Caco-2 (cell line): Measurements from ENCODE around the gene KRT37. TPM values are rescaled to one million over a fixed set of nuclear protein-coding genes. Genes with fewer than 3 reads are reported as not detected.

ENCODE experiments used
- BruUV-seq: library from RNA; stranded (reverse); fragments of 400-500 nt; replicated peaks from 2 replicates; lab custom pipeline; 2021; lab: Mats Ljungman, UMichigan
- CTCF ChIA-PET: fragments of 300-600 bp; sonication (Branson Sonifier 250); formaldehyde crosslinking; loops from one replicate; lab custom pipeline; 2022; ENCODE audit warnings: antibody characterized with exemption; lab: Charles Lee
- POLR2A ChIA-PET: fragments of 300-600 bp; sonication (Branson Sonifier 250); formaldehyde crosslinking; loops from one replicate; lab custom pipeline; 2022; ENCODE audit warnings: antibody characterized with exemption; lab: Charles Lee
- DNase-seq, 2 experiments: peaks; one replicate each; pipeline versions ENCODE4 v3.0.0 to v3.0.0-alpha.2; 2020 to 2022
- H3K27me3 ChIP-seq: replicated peaks from 2 replicates; pipeline ENCODE4 v1.6.0; 2011; ENCODE audit warnings: low read length; ENCODE audit not compliant: control insufficient read depth, insufficient read depth
- H3K36me3 ChIP-seq: 2 replicates; pipeline ENCODE4 v1.5.1; 2011; ENCODE audit warnings: low read length; ENCODE audit not compliant: control insufficient read depth, insufficient read depth
- H3K4me1 ChIP-seq: fragments of 250-450 bp; sonication (Bioruptor Pico); 2 replicates; pipeline ENCODE4 v1.5.1; 2020; ENCODE audit warnings: mild to moderate bottlenecking
- H3K4me3 ChIP-seq: 2 replicates; pipeline ENCODE4 v1.5.1; 2011; ENCODE audit warnings: low read depth, mild to moderate bottlenecking, control low read depth, low read length
- H3K9me3 ChIP-seq: fragments of 250-450 bp; sonication (Bioruptor Pico); 2 replicates; pipeline ENCODE4 v1.5.1; 2020; ENCODE audit warnings: mild to moderate bottlenecking, moderate library complexity
- H3K27ac Mint-ChIP-seq: one replicate; pipeline ENCODE4 v1.8.0; 2022; ENCODE audit warnings: mixed read lengths; ENCODE audit not compliant: unreplicated experiment
- H3K27me3 Mint-ChIP-seq: one replicate; pipeline ENCODE4 v1.8.0; 2022; ENCODE audit warnings: mixed read lengths; ENCODE audit not compliant: insufficient read depth, unreplicated experiment
- H3K36me3 Mint-ChIP-seq: one replicate; pipeline ENCODE4 v1.8.0; 2022; ENCODE audit warnings: mild to moderate bottlenecking, mixed read lengths; ENCODE audit not compliant: insufficient read depth, unreplicated experiment
- H3K4me1 Mint-ChIP-seq: one replicate; pipeline ENCODE4 v1.8.0; 2022; ENCODE audit warnings: low read depth, mixed read lengths; ENCODE audit not compliant: unreplicated experiment
- H3K4me3 Mint-ChIP-seq: one replicate; pipeline ENCODE4 v1.8.0; 2022; ENCODE audit warnings: mild to moderate bottlenecking, moderate library complexity, mixed read lengths; ENCODE audit not compliant: unreplicated experiment
- H3K9me3 Mint-ChIP-seq: one replicate; pipeline ENCODE4 v1.8.0; 2022; ENCODE audit warnings: mixed read lengths; ENCODE audit not compliant: unreplicated experiment
- CTCF ChIP-seq, 2 experiments: fragments of 200-600 bp in 1 of 2; IDR thresholded peaks; 1 replicate in 1 of 2; 2 replicates in 1 of 2; pipeline versions ENCODE4 v1.5.1 to v1.8.0; 2011 to 2022; ENCODE audit warnings: antibody characterized with exemption in 1 of 2, control low read depth in 1 of 2, inconsistent platforms in 1 of 2, low read depth in 1 of 2, low read length in 1 of 2, mild to moderate bottlenecking in 1 of 2, moderate library complexity in 1 of 2; ENCODE audit not compliant: insufficient read depth in 1 of 2, severe bottlenecking in 1 of 2, unreplicated experiment in 1 of 2
- intact Hi-C: fragments of 100-400 bp; cut with micrococcal nuclease; formaldehyde crosslinking; loops from one replicate; pipeline ENCODE4 v1.10.0; 2022; ENCODE audit not compliant: unreplicated experiment
- total RNA-seq: library from RNA; stranded (reverse); gene quantifications from 2 replicates; pipeline ENCODE4 v1.2.3, GENCODE V29; 2022

Gene KRT37
- total RNA-seq, 1 experiment from 2014 or later: not detected

- no peaks in the 10 kb centered on the region for H3K36me3 ChIP-seq
- Mint-ChIP-seq H3K27me3 (no peaks in the 10 kb centered on the region), H3K4me1 (peaks cover 64% of the 10 kb centered on the region), H3K36me3 (no peaks in the 10 kb centered on the region), H3K9me3 (no peaks in the 10 kb centered on the region), H3K4me3 (no peak overlapping the region), H3K27ac (no peak overlapping the region)
- no peaks in the 10 kb centered on the region for H3K27me3 ChIP-seq
- BruUV-seq: no TSS peak
- no peak for DNase-seq
- ChIA-PET CTCF (interaction anchor here (0.7 to 1.5 kb wide), 7 partner anchors 24 to 638 kb away, joined by 3 to 6 read pairs (median 3); partner anchors contain the start of gene KRT33A), POLR2A (no interaction called here)
- intact Hi-C loops: loop anchor here (5.0 to 10.0 kb wide), 4 partner anchors 61 to 247 kb away; partner anchors contain the start of genes KRT19, KRT33A and KRT35
- H3K4me1 ChIP-seq: peaks cover 51% of the 10 kb centered on the region
- no peak overlapping the region for H3K4me3 ChIP-seq
- TF ChIP-seq CTCF (IDR thresholded peaks at IDR 0.05; ENCODE audit: insufficient read depth in 1 of 2, low read depth in 1 of 2, low read length in 1 of 2, severe bottlenecking in 1 of 2, unreplicated experiment in 1 of 2): no peak
- H3K9me3 ChIP-seq: no peaks in the 10 kb centered on the region
Measured at GRCh38 chr17:41415411-41415810, 9.0 kb downstream of the KRT37 start.

- H3K27me3 ChIP-seq: no peaks in the 10 kb centered on the region
- peaks cover 51% of the 10 kb centered on the region for H3K4me1 ChIP-seq
- Mint-ChIP-seq H3K4me1 (peaks cover 64% of the 10 kb centered on the region), H3K4me3 (no peak overlapping the region), H3K27me3 (no peaks in the 10 kb centered on the region), H3K36me3 (no peaks in the 10 kb centered on the region), H3K9me3 (no peaks in the 10 kb centered on the region), H3K27ac (peak overlapping the region; percentile 27)
- no peaks in the 10 kb centered on the region for H3K36me3 ChIP-seq
- no peak for DNase-seq
- ChIA-PET POLR2A (interaction anchor here (0.9 kb wide), 1 partner anchor 274 kb away, joined by 3 read pairs; the partner anchor contains the start of gene EIF1), CTCF (no interaction called here)
- H3K4me3 ChIP-seq: no peak overlapping the region
- H3K9me3 ChIP-seq: no peaks in the 10 kb centered on the region
- no peak for TF ChIP-seq CTCF (IDR thresholded peaks at IDR 0.05; ENCODE audit: insufficient read depth in 1 of 2, low read depth in 1 of 2, low read length in 1 of 2, severe bottlenecking in 1 of 2, unreplicated experiment in 1 of 2)
- intact Hi-C loops: loop anchor here (10.0 kb wide), 2 partner anchors 59 to 111 kb away; partner anchors contain the start of genes KRT19 and KRT33A
- no TSS peak for BruUV-seq
Measured at GRCh38 chr17:41413982-41414381, 10.4 kb downstream of the KRT37 start.

GRCh38 chr17:41413353-41413957 lies 10.9 kb downstream of the KRT37 start:
- no peak overlapping the region for H3K4me3 Mint-ChIP-seq
- H3K36me3 Mint-ChIP-seq: no peaks in the 10 kb centered on the region
- Histone ChIP-seq H3K27me3 (no peaks in the 10 kb centered on the region), H3K9me3 (no peaks in the 10 kb centered on the region), H3K36me3 (no peaks in the 10 kb centered on the region), H3K4me3 (no peak overlapping the region), H3K4me1 (peaks cover 51% of the 10 kb centered on the region)
- H3K9me3 Mint-ChIP-seq: no peaks in the 10 kb centered on the region
- no peak overlapping the region for H3K27ac Mint-ChIP-seq
- no peak for DNase-seq
- CTCF ChIA-PET: interaction anchor here (0.6 to 0.7 kb wide), 2 partner anchors 58 to 135 kb away, joined by 3 read pairs; no protein-coding TSS in a partner anchor
- BruUV-seq: no TSS peak
- intact Hi-C loops: loop anchor here (10.0 kb wide), 2 partner anchors 59 to 111 kb away; partner anchors contain the start of genes KRT19 and KRT33A
- no peak for TF ChIP-seq CTCF (IDR thresholded peaks at IDR 0.05; ENCODE audit: insufficient read depth in 1 of 2, low read depth in 1 of 2, low read length in 1 of 2, severe bottlenecking in 1 of 2, unreplicated experiment in 1 of 2)
- peaks cover 63% of the 10 kb centered on the region for H3K4me1 Mint-ChIP-seq
- POLR2A ChIA-PET: interaction anchor here (0.9 kb wide), 1 partner anchor 275 kb away, joined by 3 read pairs; the partner anchor contains the start of gene EIF1
- no peaks in the 10 kb centered on the region for H3K27me3 Mint-ChIP-seq
